Endothelial cell of umbilical vein (primary cell): ENCODE results near the gene UTS2R.

Experiments
- EZH2 ChIP-seq: IDR thresholded peaks from 2 replicates; pipeline ENCODE4 v1.6.1; 2012; ENCODE audit warnings: borderline replicate concordance, low read depth, mild to moderate bottlenecking, moderate library complexity, low read length, inconsistent platforms; ENCODE audit not compliant: severe bottlenecking
- GATA2 ChIP-seq: IDR thresholded peaks from 2 replicates; pipeline ENCODE4 v1.7.0; 2011; ENCODE audit warnings: low read depth, mild to moderate bottlenecking, moderate library complexity, mixed read lengths, low read length; ENCODE audit not compliant: insufficient read length, insufficient read depth
- POLR2A ChIP-seq: IDR thresholded peaks from 2 replicates; pipeline ENCODE4 v1.6.1; 2012; ENCODE audit warnings: low read depth, mild to moderate bottlenecking, control low read depth, low read length
- TF ChIP-seq, protein P1 (sequence below), 2 donors: IDR thresholded peaks; 1 replicate in 1 of 2; 2 replicates in 1 of 2; pipeline ENCODE4 v1.5.1; 2011; ENCODE audit warnings: low read length in 2 of 2, mild to moderate bottlenecking in 2 of 2, moderate library complexity in 2 of 2, control low read depth in 1 of 2, inconsistent platforms in 1 of 2, low read depth in 1 of 2; ENCODE audit not compliant: insufficient read depth in 1 of 2; ENCODE audit errors: extremely low read depth in 1 of 2
- TF ChIP-seq, protein P2 (sequence below): IDR thresholded peaks from 2 replicates; pipeline ENCODE4 v1.6.1; 2011; ENCODE audit not compliant: insufficient read depth, insufficient read length

DNA sequence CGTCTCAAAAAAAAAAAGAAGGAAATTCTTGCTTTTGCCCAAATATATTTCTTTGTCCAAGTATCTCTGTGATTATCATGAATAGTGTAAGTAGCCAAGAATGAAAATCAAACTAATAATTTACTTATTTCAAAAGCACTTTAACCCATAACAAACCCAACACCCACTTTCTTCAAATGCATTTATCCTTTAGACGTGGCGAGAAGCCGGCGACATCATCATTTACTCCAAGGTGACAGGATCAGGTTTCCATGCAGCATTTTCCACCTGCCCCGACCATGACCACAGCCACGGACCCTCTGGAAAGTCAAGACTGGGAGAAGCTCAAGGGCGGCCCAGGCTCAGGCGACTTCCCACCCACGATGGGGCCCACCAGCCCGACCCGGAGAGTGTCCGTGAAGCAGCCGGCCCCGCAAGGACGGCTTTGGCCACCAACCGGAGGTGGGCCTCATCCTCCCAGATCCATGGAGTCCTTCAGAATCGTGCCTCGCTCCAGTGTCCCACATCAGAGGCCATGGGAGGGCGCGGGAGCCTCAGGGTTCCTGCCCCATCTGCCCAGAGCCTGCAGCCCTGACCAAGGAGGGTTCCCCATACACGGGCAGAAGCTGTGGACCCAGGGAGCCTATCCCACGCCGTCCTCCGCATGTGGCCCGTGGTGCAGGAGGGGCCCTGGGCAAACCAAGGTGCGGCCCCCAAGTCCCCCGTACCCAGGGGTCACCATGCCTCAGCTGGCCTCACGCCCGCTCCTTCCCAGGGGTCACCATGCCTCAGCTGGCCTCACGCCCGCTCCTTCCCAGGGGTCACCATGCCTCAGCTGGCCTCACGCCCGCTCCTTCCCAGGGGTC lies 18.7 kb downstream of the UTS2R start:
- TF ChIP-seq, protein P1, sequence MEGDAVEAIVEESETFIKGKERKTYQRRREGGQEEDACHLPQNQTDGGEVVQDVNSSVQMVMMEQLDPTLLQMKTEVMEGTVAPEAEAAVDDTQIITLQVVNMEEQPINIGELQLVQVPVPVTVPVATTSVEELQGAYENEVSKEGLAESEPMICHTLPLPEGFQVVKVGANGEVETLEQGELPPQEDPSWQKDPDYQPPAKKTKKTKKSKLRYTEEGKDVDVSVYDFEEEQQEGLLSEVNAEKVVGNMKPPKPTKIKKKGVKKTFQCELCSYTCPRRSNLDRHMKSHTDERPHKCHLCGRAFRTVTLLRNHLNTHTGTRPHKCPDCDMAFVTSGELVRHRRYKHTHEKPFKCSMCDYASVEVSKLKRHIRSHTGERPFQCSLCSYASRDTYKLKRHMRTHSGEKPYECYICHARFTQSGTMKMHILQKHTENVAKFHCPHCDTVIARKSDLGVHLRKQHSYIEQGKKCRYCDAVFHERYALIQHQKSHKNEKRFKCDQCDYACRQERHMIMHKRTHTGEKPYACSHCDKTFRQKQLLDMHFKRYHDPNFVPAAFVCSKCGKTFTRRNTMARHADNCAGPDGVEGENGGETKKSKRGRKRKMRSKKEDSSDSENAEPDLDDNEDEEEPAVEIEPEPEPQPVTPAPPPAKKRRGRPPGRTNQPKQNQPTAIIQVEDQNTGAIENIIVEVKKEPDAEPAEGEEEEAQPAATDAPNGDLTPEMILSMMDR (IDR thresholded peaks at IDR 0.05; ENCODE audit: extremely low read depth in 1 of 2, insufficient read depth in 1 of 2, low read depth in 1 of 2, low read length in 2 of 2) = no peak
- TF ChIP-seq EZH2 = no peak
- no peak for TF ChIP-seq GATA2
- TF ChIP-seq POLR2A = no peak
- TF ChIP-seq, protein P2, sequence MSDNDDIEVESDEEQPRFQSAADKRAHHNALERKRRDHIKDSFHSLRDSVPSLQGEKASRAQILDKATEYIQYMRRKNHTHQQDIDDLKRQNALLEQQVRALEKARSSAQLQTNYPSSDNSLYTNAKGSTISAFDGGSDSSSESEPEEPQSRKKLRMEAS = no peak
